Measurements from ENCODE around the gene TP53INP2.

GRCh38 chr20:34751453-34751852 lies 47.3 kb downstream of the TP53INP2 start:
- TF ChIP-seq CTCF (IDR thresholded peaks at IDR 0.05) = no peak
- TF ChIP-seq POLR2A (IDR thresholded peaks at IDR 0.05) = no peak
